SKM-1 (cell line): Measurements from ENCODE around the gene CACNA2D4.

Experiments
- DNase-seq: peaks from one replicate; lab custom pipeline; 2025; ENCODE audit not compliant: unreplicated experiment; lab: John Stamatoyannopoulos, UW

The CACNA2D4 gene

GRCh38 chr12:1803736-1804135, 114.7 kb downstream of the CACNA2D4 start:
- no peak for DNase-seq

GRCh38 chr12:1801303-1801975, 117.0 kb downstream of the CACNA2D4 start:
- no peak for DNase-seq

GRCh38 chr12:1800401-1801302, 117.8 kb downstream of the CACNA2D4 start:
- no peak for DNase-seq

- no peak for DNase-seq
Measured at GRCh38 chr12:1799882-1800400, 118.5 kb downstream of the CACNA2D4 start.

GRCh38 chr12:1799051-1799881, 119.2 kb downstream of the CACNA2D4 start:
- no peak for DNase-seq

- DNase-seq = no peak
Measured at GRCh38 chr12:1798641-1799020, 119.8 kb downstream of the CACNA2D4 start.

- DNase-seq = no peak
Measured at GRCh38 chr12:1797991-1798640, 120.3 kb downstream of the CACNA2D4 start.

GRCh38 chr12:1797011-1797901, 121.2 kb downstream of the CACNA2D4 start:
- DNase-seq = no peak

GRCh38 chr12:1796515-1797010, 121.9 kb downstream of the CACNA2D4 start:
- no peak for DNase-seq

- peak; percentile 45 for DNase-seq
Measured at GRCh38 chr12:1795785-1796514, 122.5 kb downstream of the CACNA2D4 start.

- no peak for DNase-seq
Measured at GRCh38 chr12:1795221-1795784, 123.1 kb downstream of the CACNA2D4 start.

GRCh38 chr12:1794440-1795090, 123.9 kb downstream of the CACNA2D4 start:
- no peak for DNase-seq

GRCh38 chr12:1793426-1794210, 124.8 kb downstream of the CACNA2D4 start:
- DNase-seq = no peak

GRCh38 chr12:1792406-1792805, 126.0 kb downstream of the CACNA2D4 start:
- no peak for DNase-seq

GRCh38 chr12:1791104-1791841, 127.2 kb downstream of the CACNA2D4 start:
- DNase-seq = peak; percentile 9

- no peak for DNase-seq
Measured at GRCh38 chr12:1790444-1790843, 128.0 kb downstream of the CACNA2D4 start.
